ENCODE measurements around the gene CEP295NL.
"Not testable (repeated sequence)": the region's sequence is repeated elsewhere in the genome, so short reads cannot be mapped to it uniquely, and the experiment has no call there.

The CEP295NL gene

DNA sequence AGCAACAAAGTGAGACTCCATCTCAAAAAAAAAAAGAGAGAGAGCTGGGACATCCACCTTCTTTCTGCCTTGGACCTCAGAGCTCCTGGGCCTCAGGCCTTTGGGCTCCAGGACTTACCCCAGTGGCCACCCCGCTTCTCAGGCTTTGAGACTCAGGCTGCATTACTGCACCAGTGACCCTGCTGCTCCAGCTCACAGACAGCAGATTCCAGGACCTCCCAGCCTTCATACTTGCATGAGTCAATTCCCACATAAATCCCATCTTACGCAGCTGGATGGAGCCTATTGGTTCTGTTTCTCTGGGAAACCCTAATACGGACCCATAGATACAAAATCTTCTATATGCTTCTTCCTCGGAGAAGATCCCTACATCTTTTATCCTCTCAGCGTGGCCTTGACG is 2.1 kb upstream of the CEP295NL start:
- no peak for DNase-seq

DNA sequence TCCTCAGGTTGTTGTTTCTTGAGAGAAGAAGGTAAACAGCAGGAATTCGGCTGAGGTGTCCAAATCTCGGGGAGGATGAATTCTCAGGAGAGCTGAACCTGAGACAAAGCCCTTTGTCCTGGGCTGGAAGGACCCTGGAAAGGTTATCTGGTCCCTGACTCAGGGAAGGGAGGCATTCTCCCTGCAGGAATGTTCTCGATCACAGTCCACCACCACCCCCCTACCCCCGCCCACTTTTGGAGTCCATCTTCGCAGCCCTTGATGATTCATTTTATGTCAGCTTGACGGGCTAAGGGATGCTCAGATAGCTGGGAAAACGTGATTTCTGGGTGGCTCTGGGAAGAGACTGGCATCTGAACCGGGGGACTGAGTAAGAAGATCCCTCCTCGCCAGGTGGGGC is 1.4 kb upstream of the CEP295NL start:
- DNase-seq: no peak

GRCh38 chr17:78902231-78902630 is 770 bp downstream of the CEP295NL start:
- DNase-seq: not testable (repeated sequence)

GRCh38 chr17:78901806-78902205 is 1.2 kb downstream of the CEP295NL start:
- DNase-seq: no peak

- DNase-seq: no peak
These were observed 2.2 kb downstream of the CEP295NL start for GRCh38 chr17:78900816-78901215.

DNA sequence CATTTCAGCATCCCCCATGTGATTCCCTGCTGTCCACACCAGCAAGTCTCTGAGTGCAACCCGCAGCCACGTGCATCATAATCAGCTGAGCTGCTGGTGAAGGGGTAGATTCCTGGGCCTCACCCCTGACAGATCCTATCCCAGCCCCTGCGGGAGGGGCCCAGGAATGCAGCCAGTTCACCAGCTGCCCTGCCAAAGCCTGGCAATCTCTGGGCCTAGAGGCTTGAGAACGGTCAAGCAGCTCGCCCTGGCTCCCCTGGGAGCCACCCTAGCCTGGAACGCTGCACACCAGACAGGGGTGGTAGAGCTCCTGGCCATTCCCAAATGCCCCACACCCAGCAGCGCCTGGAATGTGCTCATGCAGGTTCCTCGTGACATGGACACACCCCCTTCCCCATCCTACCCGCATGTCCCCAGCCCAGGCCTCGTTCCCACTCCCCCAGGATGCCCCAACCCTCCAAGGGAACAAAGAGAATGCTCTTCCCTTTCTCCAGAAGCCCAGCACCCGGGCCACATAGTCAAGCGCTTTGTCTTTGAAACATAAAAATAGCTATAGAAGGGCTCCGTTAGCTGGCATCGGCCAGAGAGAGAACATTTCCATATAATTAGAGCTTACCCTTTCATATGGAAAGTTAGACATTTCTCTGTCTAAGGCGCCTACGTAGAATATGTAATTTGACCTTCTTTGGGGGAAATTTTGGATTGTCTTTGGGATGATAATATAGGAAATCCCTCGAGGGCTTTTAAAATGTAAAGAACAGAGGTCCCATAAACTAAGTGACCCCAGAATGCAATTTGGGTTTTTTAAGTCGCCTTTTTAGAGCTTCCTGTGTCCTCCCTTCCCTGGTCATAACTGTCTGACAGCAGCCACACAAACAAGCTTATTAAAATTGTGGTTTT is 3.4 kb downstream of the CEP295NL start:
- DNase-seq: no peak

DNA sequence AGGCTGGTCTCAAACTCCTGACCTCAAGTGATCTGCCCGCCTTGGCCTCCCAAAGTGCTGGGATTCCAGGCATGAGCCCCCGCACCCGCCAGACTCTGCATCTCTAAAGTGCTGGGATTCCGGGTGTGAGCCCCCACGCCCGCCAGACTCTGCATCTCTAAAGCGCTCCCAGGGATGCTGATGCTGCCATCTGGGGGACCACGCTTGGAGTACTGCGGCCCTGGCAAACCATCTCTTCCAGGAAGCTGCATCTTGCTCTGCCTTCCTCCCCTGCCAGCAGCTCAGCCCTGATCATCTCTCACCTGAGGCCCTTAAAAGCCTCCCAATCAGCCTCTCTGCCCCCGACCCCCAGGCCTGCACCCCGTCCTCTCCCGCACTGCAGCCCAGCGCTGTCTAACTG is 4.1 kb downstream of the CEP295NL start:
- DNase-seq: no peak

- DNase-seq: no peak
These were observed 4.7 kb downstream of the CEP295NL start for GRCh38 chr17:78898075-78898836.

DNA sequence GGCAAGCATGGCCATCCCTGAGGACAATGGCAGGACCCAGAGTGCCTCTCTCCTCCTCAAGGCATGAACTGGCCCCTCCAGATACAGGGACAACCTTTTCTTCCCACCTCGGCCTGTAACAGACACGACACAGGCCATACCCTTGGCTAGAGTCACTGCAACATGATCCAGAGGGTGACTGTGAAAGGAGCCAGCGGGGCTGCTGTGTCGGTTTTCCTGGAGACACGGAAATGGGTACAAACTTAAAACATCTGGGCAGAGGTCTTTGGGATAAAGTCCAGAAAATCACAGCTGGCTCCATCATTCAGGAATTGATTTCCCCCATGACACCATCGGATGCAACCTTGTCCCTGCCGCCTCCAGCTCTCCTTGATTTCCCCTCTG is 5.3 kb downstream of the CEP295NL start:
- no peak for DNase-seq

- DNase-seq: no peak
These were observed 6.0 kb downstream of the CEP295NL start for GRCh38 chr17:78896834-78897663.

GRCh38 chr17:78896091-78896833 is 6.7 kb downstream of the CEP295NL start:
- DNase-seq: no peak

DNA sequence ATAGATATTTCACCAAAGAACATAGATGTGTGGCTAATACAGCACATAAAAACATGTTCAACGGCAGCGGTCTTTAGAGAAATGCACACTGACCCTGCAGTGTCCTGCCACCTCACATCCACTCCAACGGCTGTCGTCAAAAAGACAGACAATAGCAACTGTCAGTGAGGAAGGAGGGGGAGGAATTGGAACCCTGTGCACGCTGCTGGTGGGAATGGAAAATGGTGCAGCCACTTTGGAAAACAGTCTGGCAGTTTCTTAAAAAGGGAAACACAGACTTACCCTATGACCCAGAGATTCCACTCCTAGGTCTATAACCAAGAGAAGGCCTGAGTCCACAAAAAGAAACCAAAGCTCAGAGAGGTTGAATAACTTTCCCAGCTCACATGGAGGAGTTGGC is 7.7 kb downstream of the CEP295NL start:
- DNase-seq: no peak

GRCh38 chr17:78893684-78894083 is 9.3 kb downstream of the CEP295NL start:
- DNase-seq: no peak

DNA sequence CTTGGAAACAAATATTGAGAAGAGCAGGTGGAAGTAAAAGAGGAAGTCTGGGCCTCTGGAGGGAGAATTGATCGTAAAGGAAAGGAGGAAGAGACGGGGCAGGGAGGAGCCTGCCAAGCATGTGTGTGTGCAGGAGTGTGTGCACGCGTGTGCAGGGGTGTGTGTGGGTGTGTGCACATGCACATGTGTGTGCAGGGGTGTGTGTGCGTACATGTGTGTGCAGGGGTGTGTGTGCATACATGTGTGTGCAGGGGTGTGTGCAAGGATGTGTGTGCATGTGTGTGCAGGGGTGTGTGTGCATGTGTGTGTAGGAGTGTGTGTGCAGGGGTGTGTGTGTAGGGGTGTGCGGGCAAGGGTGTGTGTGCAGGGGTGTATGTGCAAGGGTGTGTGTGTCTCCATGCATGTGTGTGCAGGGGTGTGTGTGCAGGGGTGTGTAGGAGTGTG is 10.0 kb downstream of the CEP295NL start:
- DNase-seq: no peak

- no peak for DNase-seq
These were observed 10.5 kb downstream of the CEP295NL start for GRCh38 chr17:78892520-78892919.

GRCh38 chr17:78892062-78892456 is 10.9 kb downstream of the CEP295NL start:
- no peak for DNase-seq

DNA sequence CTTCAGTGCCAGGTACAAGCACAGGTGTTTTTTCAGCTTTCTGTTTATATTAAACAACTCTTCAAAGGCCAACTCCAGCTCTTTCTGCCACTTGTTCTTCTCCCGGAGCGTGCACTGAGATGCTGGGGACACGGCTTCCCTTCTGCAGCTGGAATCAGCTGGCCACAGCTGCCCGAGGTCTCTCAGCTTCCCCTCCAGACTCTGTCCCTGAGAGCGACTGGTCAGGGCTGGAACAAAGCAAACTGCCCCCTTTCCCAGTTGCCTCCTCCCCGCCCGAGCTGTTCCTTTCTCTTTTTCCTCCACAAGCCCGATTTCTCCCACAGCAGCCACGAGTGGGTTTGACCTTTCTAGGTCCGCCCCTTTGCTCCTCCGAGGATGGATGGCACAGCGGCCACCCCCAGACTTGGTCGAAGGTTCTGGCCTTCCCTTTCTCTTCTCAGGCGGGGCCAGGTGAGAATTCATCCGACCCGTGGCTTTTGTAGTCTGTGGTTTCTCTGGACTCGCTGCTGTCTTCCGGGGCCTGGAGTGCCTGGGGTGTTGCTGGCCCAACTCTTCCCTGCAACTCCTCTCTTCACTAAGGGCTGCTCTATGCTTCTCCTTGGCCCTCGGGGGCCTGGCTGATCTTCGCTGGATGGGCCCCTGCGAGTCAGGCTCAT is 11.5 kb downstream of the CEP295NL start:
- DNase-seq: no peak

GRCh38 chr17:78890498-78890897 is 12.5 kb downstream of the CEP295NL start:
- peak; percentile 10 for DNase-seq

GRCh38 chr17:78890096-78890495 is 12.9 kb downstream of the CEP295NL start:
- not testable (repeated sequence) for DNase-seq

- DNase-seq: no peak
These were observed 13.5 kb downstream of the CEP295NL start for GRCh38 chr17:78889531-78889930.

DNA sequence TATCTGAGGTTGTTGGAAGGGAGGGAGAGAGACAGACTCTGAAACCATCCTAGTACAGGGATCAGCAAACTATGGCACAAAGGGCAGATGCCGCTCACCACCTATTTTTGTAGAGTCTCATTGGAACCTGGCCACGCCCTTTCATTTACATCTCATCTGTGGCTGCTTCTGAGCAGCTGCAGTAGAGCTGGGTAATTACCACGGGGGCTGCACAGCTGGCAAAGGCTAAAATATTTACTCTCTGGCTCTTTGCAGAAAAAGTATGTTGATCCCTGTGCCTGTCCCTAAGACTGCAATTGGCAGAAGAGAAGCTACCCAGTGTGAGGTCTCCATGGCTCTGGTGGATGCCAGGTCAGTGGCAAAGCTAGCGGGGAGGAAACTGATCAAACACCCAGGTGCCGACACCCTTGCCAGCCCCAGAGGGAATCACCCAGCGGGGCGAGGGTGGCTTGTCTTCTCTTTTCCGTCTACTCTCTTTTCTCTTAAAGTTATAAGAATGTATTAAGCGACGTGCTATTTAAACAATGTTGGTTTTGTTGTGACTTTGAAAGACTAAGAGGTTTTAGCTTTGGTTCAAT is 14.0 kb downstream of the CEP295NL start:
- DNase-seq: no peak

All from effector CD4-positive, alpha-beta T cell (primary cell).